Measurements from ENCODE around the gene LPP. TPM values are rescaled to one million over a fixed set of nuclear protein-coding genes. Genes with fewer than 3 reads are reported as not detected.

The LPP gene
- total and polyA plus RNA-seq, 9 donors: 15.9 to 280 (median 134) TPM

DNA sequence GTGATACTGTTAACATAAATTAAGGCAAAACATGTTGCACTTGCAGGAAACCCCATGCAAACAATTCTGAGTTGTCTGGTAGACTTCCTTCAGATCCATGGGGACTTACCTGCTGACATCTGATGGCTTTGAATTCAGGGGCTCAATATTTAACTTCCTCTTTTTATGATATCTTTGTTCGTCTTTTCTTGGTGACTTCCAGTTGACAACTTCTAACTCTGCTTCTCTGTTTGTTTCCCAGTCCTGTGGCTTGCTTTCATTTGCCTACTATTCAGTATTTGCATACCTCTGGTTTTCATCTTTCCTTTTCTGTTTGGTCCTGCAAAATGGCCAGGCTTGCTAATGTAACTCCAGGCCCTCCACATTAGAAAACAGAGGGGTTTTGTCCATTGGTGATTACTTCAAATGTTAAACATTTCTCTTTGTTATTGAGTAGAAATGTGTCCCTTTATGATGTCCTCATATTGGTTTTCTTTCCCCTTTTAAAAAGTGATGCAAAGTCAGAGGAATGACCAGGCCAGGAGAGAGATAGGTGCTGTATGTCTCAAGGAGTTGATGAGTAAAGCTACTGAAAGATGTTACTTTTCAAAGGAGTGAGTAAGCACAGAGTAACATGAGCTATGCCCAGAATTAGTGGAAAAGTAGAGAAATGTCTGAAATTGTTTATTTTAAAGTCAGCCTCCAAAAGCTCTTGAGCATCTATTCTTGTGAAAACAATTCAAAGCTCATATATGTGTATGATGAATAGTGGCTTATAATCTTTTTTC lies 335.9 kb downstream of the LPP start:
- Histone ChIP-seq H3K4me1 (ENCODE audit: insufficient read depth) (peaks cover 8% of the 10 kb centered on the region), H3K4me3 (no peak overlapping the region), H3K27ac (no peak overlapping the region), H3K27me3 (no peaks in the 10 kb centered on the region), H3K9me3 (no peaks in the 10 kb centered on the region), H3K36me3 (no peaks in the 10 kb centered on the region)
- no peak for DNase-seq
- intact Hi-C loops (cut with DNase I): loop anchor here in 1 of 4 donors (5.0 kb wide), 1 partner anchor 423 kb away; no protein-coding TSS in a partner anchor
- TF ChIP-seq POLR2A (IDR thresholded peaks at IDR 0.05) (no peak), EP300 (IDR thresholded peaks at IDR 0.05) (no peak)
- TF ChIP-seq, protein P1, sequence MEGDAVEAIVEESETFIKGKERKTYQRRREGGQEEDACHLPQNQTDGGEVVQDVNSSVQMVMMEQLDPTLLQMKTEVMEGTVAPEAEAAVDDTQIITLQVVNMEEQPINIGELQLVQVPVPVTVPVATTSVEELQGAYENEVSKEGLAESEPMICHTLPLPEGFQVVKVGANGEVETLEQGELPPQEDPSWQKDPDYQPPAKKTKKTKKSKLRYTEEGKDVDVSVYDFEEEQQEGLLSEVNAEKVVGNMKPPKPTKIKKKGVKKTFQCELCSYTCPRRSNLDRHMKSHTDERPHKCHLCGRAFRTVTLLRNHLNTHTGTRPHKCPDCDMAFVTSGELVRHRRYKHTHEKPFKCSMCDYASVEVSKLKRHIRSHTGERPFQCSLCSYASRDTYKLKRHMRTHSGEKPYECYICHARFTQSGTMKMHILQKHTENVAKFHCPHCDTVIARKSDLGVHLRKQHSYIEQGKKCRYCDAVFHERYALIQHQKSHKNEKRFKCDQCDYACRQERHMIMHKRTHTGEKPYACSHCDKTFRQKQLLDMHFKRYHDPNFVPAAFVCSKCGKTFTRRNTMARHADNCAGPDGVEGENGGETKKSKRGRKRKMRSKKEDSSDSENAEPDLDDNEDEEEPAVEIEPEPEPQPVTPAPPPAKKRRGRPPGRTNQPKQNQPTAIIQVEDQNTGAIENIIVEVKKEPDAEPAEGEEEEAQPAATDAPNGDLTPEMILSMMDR (IDR thresholded peaks at IDR 0.05): no peak
- 82 to 92% (median 90%) methylated on average over 1 of the region's 1 CpG for WGBS, 3 donors

DNA sequence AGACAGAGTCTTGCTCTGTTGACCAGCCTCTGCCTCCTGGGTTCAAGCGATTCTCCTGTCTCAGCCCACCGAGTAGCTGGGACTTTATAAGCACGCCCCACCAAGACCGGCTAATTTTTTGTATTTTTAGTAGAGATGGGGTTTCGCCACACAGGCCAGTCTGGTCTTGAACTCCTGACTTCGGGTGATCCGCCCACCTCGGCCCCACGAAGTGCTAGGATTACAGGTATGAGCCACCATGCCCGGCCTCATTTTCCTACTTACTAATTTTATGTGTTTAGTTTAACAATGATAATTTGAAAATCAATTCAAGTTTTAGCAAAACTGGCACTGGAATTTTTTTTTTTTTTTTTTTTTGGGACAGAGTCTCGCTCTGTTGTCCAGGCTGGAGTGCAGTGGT lies 336.5 kb downstream of the LPP start:
- Histone ChIP-seq H3K27ac (no peak overlapping the region), H3K4me1 (ENCODE audit: insufficient read depth) (peaks cover 8% of the 10 kb centered on the region), H3K9me3 (no peaks in the 10 kb centered on the region), H3K36me3 (no peaks in the 10 kb centered on the region), H3K4me3 (no peak overlapping the region), H3K27me3 (no peaks in the 10 kb centered on the region)
- TF ChIP-seq EP300 (IDR thresholded peaks at IDR 0.05): no peak
- TF ChIP-seq POLR2A (IDR thresholded peaks at IDR 0.05): no peak
- TF ChIP-seq, protein P1 (IDR thresholded peaks at IDR 0.05): no peak
- intact Hi-C loops (cut with DNase I): no loop called here
- 97 to 98% (median 98%) methylated on average over 11 of the region's 11 CpGs for WGBS, 3 donors
- DNase-seq: no peak

DNA sequence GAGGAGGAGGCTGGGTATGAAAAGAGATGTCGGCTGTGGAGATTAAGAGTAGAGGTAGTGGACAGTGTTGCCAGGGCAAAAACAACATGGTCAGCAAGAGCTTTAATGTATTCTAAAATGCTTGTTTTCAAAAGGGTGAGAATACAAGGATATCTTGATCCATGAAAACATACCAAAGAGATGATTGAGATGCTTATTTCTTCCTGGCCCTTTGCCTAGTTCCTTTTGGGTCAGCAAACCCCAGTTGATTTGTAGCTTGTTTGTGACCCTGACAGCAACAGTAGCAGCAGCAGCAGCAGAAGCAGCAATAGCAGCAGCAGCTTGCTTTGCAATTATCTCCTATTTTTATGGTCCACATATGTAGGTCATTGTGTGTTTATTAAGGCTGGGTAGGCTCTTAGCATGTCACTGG lies 337.3 kb downstream of the LPP start:
- H3K4me1 ChIP-seq (ENCODE audit: insufficient read depth): peaks cover 8% of the 10 kb centered on the region
- no peaks in the 10 kb centered on the region for H3K27me3 ChIP-seq
- intact Hi-C loops (cut with DNase I): no loop called here
- H3K27ac ChIP-seq: no peak overlapping the region
- no peak overlapping the region for H3K4me3 ChIP-seq
- H3K36me3 ChIP-seq: no peaks in the 10 kb centered on the region
- no peaks in the 10 kb centered on the region for H3K9me3 ChIP-seq
- WGBS, 3 donors: 53 to 55% (median 53%) methylated on average over 1 of the region's 1 CpG
- no peak for DNase-seq
- no peak for TF ChIP-seq EP300 (IDR thresholded peaks at IDR 0.05)

DNA sequence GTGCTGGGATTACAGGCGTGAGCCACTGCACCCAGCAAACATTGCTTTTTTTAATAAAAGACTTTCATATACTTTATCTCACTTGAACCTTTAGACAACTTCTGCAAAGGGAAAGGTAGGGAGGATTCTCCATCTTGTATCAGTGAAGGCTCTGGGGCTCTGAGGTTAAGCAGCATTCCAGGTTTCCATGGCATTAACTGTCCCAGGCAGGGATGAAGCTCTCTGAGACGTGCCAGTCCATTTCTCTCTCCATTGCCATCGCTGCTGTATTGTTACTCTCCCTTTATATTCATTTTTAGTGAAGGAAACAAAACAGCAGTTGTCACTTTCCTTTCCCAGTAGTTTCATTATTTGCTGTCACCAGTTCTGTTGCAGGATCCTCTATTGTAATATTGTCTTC lies 342.4 kb downstream of the LPP start:
- H3K9me3 ChIP-seq: no peaks in the 10 kb centered on the region
- no peak for TF ChIP-seq POLR2A (IDR thresholded peaks at IDR 0.05)
- no peak for TF ChIP-seq EP300 (IDR thresholded peaks at IDR 0.05)
- TF ChIP-seq, protein P1 (IDR thresholded peaks at IDR 0.05): no peak
- peaks cover 2% of the 10 kb centered on the region for H3K4me1 ChIP-seq (ENCODE audit: insufficient read depth)
- H3K4me3 ChIP-seq: no peak overlapping the region
- intact Hi-C loops (cut with DNase I): no loop called here
- 93 to 97% (median 95%) methylated on average over 3 of the region's 3 CpGs for WGBS, 3 donors
- H3K36me3 ChIP-seq: no peaks in the 10 kb centered on the region
- H3K27me3 ChIP-seq: no peaks in the 10 kb centered on the region
- DNase-seq: no peak
- H3K27ac ChIP-seq: no peak overlapping the region

DNA sequence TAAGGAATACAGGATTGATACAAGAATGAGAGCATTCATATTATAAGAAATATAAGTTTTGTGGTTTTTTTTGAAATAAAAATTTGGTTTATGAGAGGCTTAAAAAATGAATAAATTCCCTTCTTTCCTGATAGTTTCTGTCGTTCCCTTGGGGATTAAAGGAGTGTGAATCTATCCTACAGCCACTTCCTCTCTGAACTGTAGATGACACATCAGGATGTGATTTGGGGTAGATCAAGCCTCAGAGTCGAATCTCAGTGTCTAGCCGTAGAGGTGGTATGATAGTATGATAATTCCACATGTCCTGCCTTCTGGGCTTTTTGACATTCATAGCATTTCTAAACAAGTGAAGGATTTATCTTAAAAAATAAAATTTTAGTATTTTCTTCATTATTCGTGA lies 343.1 kb downstream of the LPP start:
- H3K27me3 ChIP-seq: no peaks in the 10 kb centered on the region
- H3K27ac ChIP-seq: no peak overlapping the region
- no peak for DNase-seq
- no peak for TF ChIP-seq POLR2A (IDR thresholded peaks at IDR 0.05)
- TF ChIP-seq, protein P1 (IDR thresholded peaks at IDR 0.05): no peak
- no peak for TF ChIP-seq EP300 (IDR thresholded peaks at IDR 0.05)
- 87 to 91% (median 88%) methylated on average over 4 of the region's 4 CpGs for WGBS, 3 donors
- H3K4me3 ChIP-seq: no peak overlapping the region
- no peaks in the 10 kb centered on the region for H3K36me3 ChIP-seq
- intact Hi-C loops (cut with DNase I): no loop called here
- no peaks in the 10 kb centered on the region for H3K9me3 ChIP-seq
- no peaks in the 10 kb centered on the region for H3K4me1 ChIP-seq (ENCODE audit: insufficient read depth)

Data from ovary (tissue), 9 donors.